HepG2 (cell line): ENCODE measurements around the gene HNRNPUL1. TPM values are rescaled to one million over a fixed set of nuclear protein-coding genes. Genes with fewer than 3 reads are reported as not detected.

ENCODE experiments used
- KAT8 ChIP-seq: IDR thresholded peaks from 2 replicates; pipeline ENCODE4 v1.6.1; 2016; ENCODE audit warnings: missing genetic modification reagents, missing compliant biosample characterization
- MEIS2 ChIP-seq: sonication (generic); formaldehyde crosslinking; IDR thresholded peaks from 2 replicates; pipeline ENCODE4 v1.9.0; 2021; ENCODE audit warnings: mild to moderate bottlenecking, missing genetic modification reagents
- NFYB ChIP-seq: sonication (generic); formaldehyde crosslinking; IDR thresholded peaks from 2 replicates; pipeline ENCODE4 v1.4.0; 2020; ENCODE audit warnings: missing genetic modification reagents
- ONECUT2 ChIP-seq: sonication (generic); formaldehyde crosslinking; IDR thresholded peaks from 2 replicates; pipeline ENCODE4 v1.4.0; 2020; ENCODE audit warnings: missing genetic modification reagents
- SMAD3 ChIP-seq: sonication (generic); formaldehyde crosslinking; IDR thresholded peaks from 2 replicates; pipeline ENCODE4 v1.4.0; 2020; ENCODE audit warnings: missing genetic modification reagents
- SNAI1 ChIP-seq: sonication (generic); formaldehyde crosslinking; IDR thresholded peaks from 2 replicates; pipeline ENCODE4 v1.5.0; 2020; ENCODE audit warnings: mild to moderate bottlenecking, missing genetic modification reagents, borderline replicate concordance
- TEAD3 ChIP-seq: optimal IDR thresholded peaks from 2 replicates; pipeline ENCODE3; 2016; ENCODE audit warnings: borderline replicate concordance
- ZNF180 ChIP-seq: sonication (generic); formaldehyde crosslinking; IDR thresholded peaks from 2 replicates; pipeline ENCODE4 v1.4.0; 2020; ENCODE audit warnings: low read depth, missing genetic modification reagents, borderline replicate concordance
- ZNF460 ChIP-seq: sonication (generic); formaldehyde crosslinking; IDR thresholded peaks from 2 replicates; pipeline ENCODE4 v1.5.1; 2020; ENCODE audit warnings: missing genetic modification reagents, mild to moderate bottlenecking, borderline replicate concordance
- ZNF605 ChIP-seq: sonication (generic); formaldehyde crosslinking; IDR thresholded peaks from 2 replicates; pipeline ENCODE4 v1.8.0; 2022; ENCODE audit warnings: mild to moderate bottlenecking, missing genetic modification reagents
- polyA plus RNA-seq, 8 experiments: library from polyadenylated mRNA; depleted of rRNA in 3 of 8; stranded (reverse) in 7 of 8; unstranded in 1 of 8; fragments of >200 nt; fragmentation: Illumina TruSeq in 4 of 8; extraction: Trizol in 4 of 8; gene quantifications; 2 replicates each; pipeline versions ENCODE4 v1.2.1 to v1.2.3, GENCODE V29; 2011 to 2016; ENCODE audit warnings: low read depth in 4 of 8, missing spikeins in 1 of 8, mixed read lengths in 1 of 8; ENCODE audit not compliant: insufficient read depth in 1 of 8
- total RNA-seq, 5 experiments: library from RNA; depleted of rRNA; stranded (reverse); fragments of >200 nt; fragmentation: Illumina TruSeq; extraction: Trizol; gene quantifications; 2 replicates each; pipeline ENCODE4 v1.2.3, GENCODE V29; 2016; ENCODE audit warnings: low read depth in 1 of 5
- TF ChIP-seq, protein P1 (sequence below): sonication (generic); formaldehyde crosslinking; IDR thresholded peaks from 2 replicates; pipeline ENCODE4 v1.4.0; 2020; ENCODE audit warnings: missing genetic modification reagents
- TF ChIP-seq, protein P2 (sequence below): sonication (generic); formaldehyde crosslinking; IDR thresholded peaks from 2 replicates; pipeline ENCODE4 v1.4.0; 2020; ENCODE audit warnings: missing genetic modification reagents
- TF ChIP-seq, protein P3 (sequence below): sonication (generic); formaldehyde crosslinking; IDR thresholded peaks from 2 replicates; pipeline ENCODE4 v1.9.0; 2022; ENCODE audit warnings: missing genetic modification reagents, mild to moderate bottlenecking, borderline replicate concordance
- TF ChIP-seq, protein P4 (sequence below): sonication (generic); formaldehyde crosslinking; IDR thresholded peaks from 2 replicates; pipeline ENCODE4 v1.4.0; 2020; ENCODE audit warnings: missing genetic modification reagents, borderline replicate concordance
- TF ChIP-seq, protein P5 (sequence below): sonication (generic); formaldehyde crosslinking; IDR thresholded peaks from 2 replicates; pipeline ENCODE4 v1.4.0; 2020; ENCODE audit warnings: missing genetic modification reagents
- TF ChIP-seq, protein P6 (sequence below): sonication (generic); formaldehyde crosslinking; conservative IDR thresholded peaks from 2 replicates; pipeline ENCODE4 v1.4.0; 2020; ENCODE audit warnings: missing genetic modification reagents

Gene HNRNPUL1
- total and polyA plus RNA-seq, 2 of the 13 experiments (the other 11 are each of a cell fraction or from before 2014, with no cell fraction given) = 30.9 to 81.7 TPM

DNA sequence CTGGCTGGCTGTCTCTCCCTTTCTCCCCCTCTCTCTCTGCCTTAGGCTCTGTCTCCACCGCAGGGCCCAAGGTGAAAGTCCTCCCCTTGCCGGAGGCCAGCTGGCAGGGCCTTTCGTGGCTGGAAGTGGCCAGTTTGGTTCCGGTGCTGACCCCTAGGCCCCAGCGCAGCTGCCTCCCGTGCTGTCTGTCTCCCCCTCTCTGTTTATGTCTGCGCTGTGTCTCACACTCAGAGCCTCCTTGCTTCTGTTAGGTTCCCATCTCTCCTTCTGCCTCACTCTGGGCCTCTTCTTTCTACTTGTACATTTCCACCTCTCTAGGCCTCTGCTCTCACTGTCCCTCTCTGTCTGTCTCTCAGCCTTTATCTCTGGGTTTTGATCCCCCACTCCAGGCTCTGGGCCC is 58.9 kb downstream of the HNRNPUL1 start (continued):
- TF ChIP-seq, protein P1, sequence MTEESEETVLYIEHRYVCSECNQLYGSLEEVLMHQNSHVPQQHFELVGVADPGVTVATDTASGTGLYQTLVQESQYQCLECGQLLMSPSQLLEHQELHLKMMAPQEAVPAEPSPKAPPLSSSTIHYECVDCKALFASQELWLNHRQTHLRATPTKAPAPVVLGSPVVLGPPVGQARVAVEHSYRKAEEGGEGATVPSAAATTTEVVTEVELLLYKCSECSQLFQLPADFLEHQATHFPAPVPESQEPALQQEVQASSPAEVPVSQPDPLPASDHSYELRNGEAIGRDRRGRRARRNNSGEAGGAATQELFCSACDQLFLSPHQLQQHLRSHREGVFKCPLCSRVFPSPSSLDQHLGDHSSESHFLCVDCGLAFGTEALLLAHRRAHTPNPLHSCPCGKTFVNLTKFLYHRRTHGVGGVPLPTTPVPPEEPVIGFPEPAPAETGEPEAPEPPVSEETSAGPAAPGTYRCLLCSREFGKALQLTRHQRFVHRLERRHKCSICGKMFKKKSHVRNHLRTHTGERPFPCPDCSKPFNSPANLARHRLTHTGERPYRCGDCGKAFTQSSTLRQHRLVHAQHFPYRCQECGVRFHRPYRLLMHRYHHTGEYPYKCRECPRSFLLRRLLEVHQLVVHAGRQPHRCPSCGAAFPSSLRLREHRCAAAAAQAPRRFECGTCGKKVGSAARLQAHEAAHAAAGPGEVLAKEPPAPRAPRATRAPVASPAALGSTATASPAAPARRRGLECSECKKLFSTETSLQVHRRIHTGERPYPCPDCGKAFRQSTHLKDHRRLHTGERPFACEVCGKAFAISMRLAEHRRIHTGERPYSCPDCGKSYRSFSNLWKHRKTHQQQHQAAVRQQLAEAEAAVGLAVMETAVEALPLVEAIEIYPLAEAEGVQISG (CRISPR knock-in tag) = no peak
- TF ChIP-seq, protein P2, sequence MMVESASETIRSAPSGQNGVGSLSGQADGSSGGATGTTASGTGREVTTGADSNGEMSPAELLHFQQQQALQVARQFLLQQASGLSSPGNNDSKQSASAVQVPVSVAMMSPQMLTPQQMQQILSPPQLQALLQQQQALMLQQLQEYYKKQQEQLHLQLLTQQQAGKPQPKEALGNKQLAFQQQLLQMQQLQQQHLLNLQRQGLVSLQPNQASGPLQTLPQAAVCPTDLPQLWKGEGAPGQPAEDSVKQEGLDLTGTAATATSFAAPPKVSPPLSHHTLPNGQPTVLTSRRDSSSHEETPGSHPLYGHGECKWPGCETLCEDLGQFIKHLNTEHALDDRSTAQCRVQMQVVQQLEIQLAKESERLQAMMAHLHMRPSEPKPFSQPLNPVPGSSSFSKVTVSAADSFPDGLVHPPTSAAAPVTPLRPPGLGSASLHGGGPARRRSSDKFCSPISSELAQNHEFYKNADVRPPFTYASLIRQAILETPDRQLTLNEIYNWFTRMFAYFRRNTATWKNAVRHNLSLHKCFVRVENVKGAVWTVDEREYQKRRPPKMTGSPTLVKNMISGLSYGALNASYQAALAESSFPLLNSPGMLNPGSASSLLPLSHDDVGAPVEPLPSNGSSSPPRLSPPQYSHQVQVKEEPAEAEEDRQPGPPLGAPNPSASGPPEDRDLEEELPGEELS = peak; percentile 42; the same call in 1 of the 2 replicates
- TF ChIP-seq, protein P3, sequence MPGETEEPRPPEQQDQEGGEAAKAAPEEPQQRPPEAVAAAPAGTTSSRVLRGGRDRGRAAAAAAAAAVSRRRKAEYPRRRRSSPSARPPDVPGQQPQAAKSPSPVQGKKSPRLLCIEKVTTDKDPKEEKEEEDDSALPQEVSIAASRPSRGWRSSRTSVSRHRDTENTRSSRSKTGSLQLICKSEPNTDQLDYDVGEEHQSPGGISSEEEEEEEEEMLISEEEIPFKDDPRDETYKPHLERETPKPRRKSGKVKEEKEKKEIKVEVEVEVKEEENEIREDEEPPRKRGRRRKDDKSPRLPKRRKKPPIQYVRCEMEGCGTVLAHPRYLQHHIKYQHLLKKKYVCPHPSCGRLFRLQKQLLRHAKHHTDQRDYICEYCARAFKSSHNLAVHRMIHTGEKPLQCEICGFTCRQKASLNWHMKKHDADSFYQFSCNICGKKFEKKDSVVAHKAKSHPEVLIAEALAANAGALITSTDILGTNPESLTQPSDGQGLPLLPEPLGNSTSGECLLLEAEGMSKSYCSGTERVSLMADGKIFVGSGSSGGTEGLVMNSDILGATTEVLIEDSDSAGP = no peak
- TF ChIP-seq SMAD3 (CRISPR knock-in tag) (no peak), ZNF180 (CRISPR knock-in tag) (no peak), ZNF605 (CRISPR knock-in tag) (no peak), TEAD3 (peak; percentile 32), ZNF460 (CRISPR knock-in tag) (no peak), MEIS2 (CRISPR knock-in tag) (0 out of 2 replicates have a peak, but pooled peaks have one; percentile 39), KAT8 (CRISPR knock-in tag) (0 out of 2 replicates have a peak, but pooled peaks have one; percentile 3), SNAI1 (no peak), ONECUT2 (CRISPR knock-in tag) (no peak), NFYB (CRISPR knock-in tag) (no peak)
- TF ChIP-seq, protein P4, sequence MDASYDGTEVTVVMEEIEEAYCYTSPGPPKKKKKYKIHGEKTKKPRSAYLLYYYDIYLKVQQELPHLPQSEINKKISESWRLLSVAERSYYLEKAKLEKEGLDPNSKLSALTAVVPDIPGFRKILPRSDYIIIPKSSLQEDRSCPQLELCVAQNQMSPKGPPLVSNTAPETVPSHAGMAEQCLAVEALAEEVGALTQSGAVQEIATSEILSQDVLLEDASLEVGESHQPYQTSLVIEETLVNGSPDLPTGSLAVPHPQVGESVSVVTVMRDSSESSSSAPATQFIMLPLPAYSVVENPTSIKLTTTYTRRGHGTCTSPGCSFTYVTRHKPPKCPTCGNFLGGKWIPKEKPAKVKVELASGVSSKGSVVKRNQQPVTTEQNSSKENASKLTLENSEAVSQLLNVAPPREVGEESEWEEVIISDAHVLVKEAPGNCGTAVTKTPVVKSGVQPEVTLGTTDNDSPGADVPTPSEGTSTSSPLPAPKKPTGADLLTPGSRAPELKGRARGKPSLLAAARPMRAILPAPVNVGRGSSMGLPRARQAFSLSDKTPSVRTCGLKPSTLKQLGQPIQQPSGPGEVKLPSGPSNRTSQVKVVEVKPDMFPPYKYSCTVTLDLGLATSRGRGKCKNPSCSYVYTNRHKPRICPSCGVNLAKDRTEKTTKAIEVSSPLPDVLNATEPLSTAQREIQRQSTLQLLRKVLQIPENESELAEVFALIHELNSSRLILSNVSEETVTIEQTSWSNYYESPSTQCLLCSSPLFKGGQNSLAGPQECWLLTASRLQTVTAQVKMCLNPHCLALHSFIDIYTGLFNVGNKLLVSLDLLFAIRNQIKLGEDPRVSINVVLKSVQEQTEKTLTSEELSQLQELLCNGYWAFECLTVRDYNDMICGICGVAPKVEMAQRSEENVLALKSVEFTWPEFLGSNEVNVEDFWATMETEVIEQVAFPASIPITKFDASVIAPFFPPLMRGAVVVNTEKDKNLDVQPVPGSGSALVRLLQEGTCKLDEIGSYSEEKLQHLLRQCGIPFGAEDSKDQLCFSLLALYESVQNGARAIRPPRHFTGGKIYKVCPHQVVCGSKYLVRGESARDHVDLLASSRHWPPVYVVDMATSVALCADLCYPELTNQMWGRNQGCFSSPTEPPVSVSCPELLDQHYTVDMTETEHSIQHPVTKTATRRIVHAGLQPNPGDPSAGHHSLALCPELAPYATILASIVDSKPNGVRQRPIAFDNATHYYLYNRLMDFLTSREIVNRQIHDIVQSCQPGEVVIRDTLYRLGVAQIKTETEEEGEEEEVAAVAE = no peak
- TF ChIP-seq, protein P5, sequence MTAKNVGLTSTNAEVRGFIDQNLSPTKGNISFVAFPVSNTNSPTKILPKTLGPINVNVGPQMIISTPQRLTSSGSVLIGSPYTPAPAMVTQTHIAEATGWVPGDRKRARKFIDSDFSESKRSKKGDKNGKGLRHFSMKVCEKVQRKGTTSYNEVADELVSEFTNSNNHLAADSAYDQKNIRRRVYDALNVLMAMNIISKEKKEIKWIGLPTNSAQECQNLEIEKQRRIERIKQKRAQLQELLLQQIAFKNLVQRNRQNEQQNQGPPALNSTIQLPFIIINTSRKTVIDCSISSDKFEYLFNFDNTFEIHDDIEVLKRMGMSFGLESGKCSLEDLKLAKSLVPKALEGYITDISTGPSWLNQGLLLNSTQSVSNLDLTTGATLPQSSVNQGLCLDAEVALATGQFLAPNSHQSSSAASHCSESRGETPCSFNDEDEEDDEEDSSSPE (CRISPR knock-in tag) = no peak
- TF ChIP-seq, protein P6, sequence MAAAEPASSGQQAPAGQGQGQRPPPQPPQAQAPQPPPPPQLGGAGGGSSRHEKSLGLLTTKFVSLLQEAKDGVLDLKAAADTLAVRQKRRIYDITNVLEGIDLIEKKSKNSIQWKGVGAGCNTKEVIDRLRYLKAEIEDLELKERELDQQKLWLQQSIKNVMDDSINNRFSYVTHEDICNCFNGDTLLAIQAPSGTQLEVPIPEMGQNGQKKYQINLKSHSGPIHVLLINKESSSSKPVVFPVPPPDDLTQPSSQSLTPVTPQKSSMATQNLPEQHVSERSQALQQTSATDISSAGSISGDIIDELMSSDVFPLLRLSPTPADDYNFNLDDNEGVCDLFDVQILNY (CRISPR knock-in tag) = no peak
